Ovary (tissue), 9 donors: ENCODE measurements around the gene NFKBIL1. TPM values are rescaled to one million over a fixed set of nuclear protein-coding genes. Genes with fewer than 3 reads are reported as not detected.

Source experiments
- DNase-seq, 5 donors: peaks; one replicate each; pipeline ENCODE4 v3.0.0-alpha.2; 2019 to 2020
- H3K27ac ChIP-seq, 2 donors: fragments of 200-600 bp; one replicate each; pipeline versions ENCODE4 v1.5.1 to v1.8.0; 2019 to 2022
- H3K27me3 ChIP-seq: fragments of 200-600 bp; one replicate; pipeline ENCODE4 v1.8.0; 2022
- H3K36me3 ChIP-seq: fragments of 200-600 bp; sonication (generic); one replicate; pipeline ENCODE4 v1.5.1; 2019
- H3K4me1 ChIP-seq: one replicate; pipeline ENCODE4 v1.8.1; 2013; ENCODE audit warnings: mild to moderate bottlenecking, moderate library complexity; ENCODE audit not compliant: insufficient read depth
- H3K4me3 ChIP-seq: fragments of 200-600 bp; sonication (generic); one replicate; pipeline ENCODE4 v1.5.1; 2017
- H3K9me3 ChIP-seq, 2 donors: fragments of 200-600 bp in 1 of 2; sonication (generic) in 1 of 2; one replicate each; pipeline versions ENCODE4 v1.5.1 to v1.8.1; 2013 to 2019; ENCODE audit warnings: mild to moderate bottlenecking in 1 of 2, moderate library complexity in 1 of 2
- CTCF ChIP-seq, 3 donors: fragments of 450-650 bp in 2 of 3; fragments of 200-600 bp in 1 of 3; IDR thresholded peaks; one replicate each; pipeline versions ENCODE4 v1.5.1 to v1.8.0; 2016 to 2022; ENCODE audit warnings: antibody characterized with exemption in 3 of 3, mild to moderate bottlenecking in 1 of 3
- EP300 ChIP-seq: sonication (generic); formaldehyde crosslinking; IDR thresholded peaks from one replicate; pipeline ENCODE4 v1.6.1; 2017; ENCODE audit warnings: antibody characterized with exemption
- POLR2A ChIP-seq: fragments of 450-650 bp; IDR thresholded peaks from one replicate; pipeline ENCODE4 v1.6.1; 2017; ENCODE audit warnings: antibody characterized with exemption, mild to moderate bottlenecking, moderate library complexity
- WGBS, 3 donors: extraction: QIAGEN DNeasy Blood & Tissue Kit in 1 of 3; methylation state at CpG; one replicate each; pipeline versions ENCODE4 v1.1.5 to v1.1.7; 2013 to 2017; 5-methylcytosine and 5-hydroxymethylcytosine counted together
- intact Hi-C, 4 donors: fragments of 100-400 bp; cut with DNase I; formaldehyde crosslinking; loops; one replicate each; pipeline versions ENCODE4 v1.11.0 to v1.15.1; 2022 to 2023
- polyA plus RNA-seq, 2 donors: library from polyadenylated mRNA; stranded (reverse); fragments of 200-250 nt in 1 of 2; fragments of 350-450 nt in 1 of 2; fragmentation: Illumina TruSeq in 1 of 2; extraction: RNeasy Lipid Tissue Mini Kit (QIAGEN cat#74804) in 1 of 2; gene quantifications; one replicate each; pipeline ENCODE4 v1.2.3, GENCODE V29; 2013 to 2014
- total RNA-seq, 7 donors: library from RNA; depleted of rRNA in 2 of 7; stranded (reverse); fragments of >200 nt in 2 of 7; fragmentation: NEBNext Ultra II Directional in 3 of 7; extraction: Animal tissue kit (Norgen Biotek cat#: 25700) in 3 of 7; gene quantifications; one replicate each; pipeline versions ENCODE4 v1.1.0 to v1.2.4, GENCODE V29; 2016 to 2023
- donor health status: DM: no; HTN: no; CAD: no; lungs with moderate emphysema.
- donor health status: DM: no; HTN: no; CAD: no.
- donor health status: Bipolar disorder and iron deficiency.
- donor health status: DM: yes; HTN: yes; CAD: no.
- donor health status: DM: no; HTN: no; CAD: no.
- donor health status: DM: yes; HTN: yes; CAD: no.

The NFKBIL1 gene
- total and polyA plus RNA-seq, 9 donors = 8.2 to 46.0 (median 27.5) TPM

GRCh38 chr6:31531162-31531561 is 16.2 kb upstream of the NFKBIL1 start:
- H3K27me3 ChIP-seq = no peaks in the 10 kb centered on the region
- TF ChIP-seq POLR2A (no peak), CTCF (IDR thresholded peaks at IDR 0.05) (no peak), EP300 (no peak)
- H3K4me1 ChIP-seq = peaks cover 3% of the 10 kb centered on the region
- H3K9me3 ChIP-seq = no peaks in the 10 kb centered on the region
- intact Hi-C loops = no loop called here
- 72 to 87% (median 75%) methylated on average over 7 of the region's 7 CpGs for WGBS, 3 donors
- no peak overlapping the region for H3K4me3 ChIP-seq
- H3K27ac ChIP-seq = no peak overlapping the region
- H3K36me3 ChIP-seq = no peaks in the 10 kb centered on the region
- no peak for DNase-seq

- Histone ChIP-seq H3K27me3 (no peaks in the 10 kb centered on the region), H3K9me3 (no peaks in the 10 kb centered on the region), H3K27ac (no peak overlapping the region), H3K36me3 (no peaks in the 10 kb centered on the region), H3K4me3 (no peak overlapping the region), H3K4me1 (peaks cover 3% of the 10 kb centered on the region)
- WGBS, 3 donors = 64 to 70% (median 65%) methylated on average over 9 of the region's 9 CpGs
- no peak for TF ChIP-seq EP300
- no peak for TF ChIP-seq POLR2A
- no peak for TF ChIP-seq CTCF (IDR thresholded peaks at IDR 0.05)
- intact Hi-C loops = no loop called here
- no peak for DNase-seq
Observed at GRCh38 chr6:31531771-31532643, 15.4 kb upstream of the NFKBIL1 start.

- DNase-seq = no peak
- WGBS, 3 donors = 37 to 57% (median 42%) methylated on average over 9 of the region's 9 CpGs
- intact Hi-C loops = no loop called here
- Histone ChIP-seq H3K4me1 (peaks cover 3% of the 10 kb centered on the region), H3K27me3 (no peaks in the 10 kb centered on the region), H3K36me3 (no peaks in the 10 kb centered on the region), H3K9me3 (no peaks in the 10 kb centered on the region), H3K27ac (no peak overlapping the region), H3K4me3 (no peak overlapping the region)
- no peak for TF ChIP-seq EP300
- no peak for TF ChIP-seq CTCF (IDR thresholded peaks at IDR 0.05)
- no peak for TF ChIP-seq POLR2A
Observed at GRCh38 chr6:31532644-31533454, 14.6 kb upstream of the NFKBIL1 start.

- Histone ChIP-seq H3K27ac (no peak overlapping the region), H3K36me3 (no peaks in the 10 kb centered on the region), H3K4me3 (no peak overlapping the region), H3K9me3 (no peaks in the 10 kb centered on the region), H3K4me1 (peaks cover 3% of the 10 kb centered on the region), H3K27me3 (no peaks in the 10 kb centered on the region)
- intact Hi-C loops = no loop called here
- no peak for DNase-seq
- 71 to 84% (median 79%) methylated on average over 1 of the region's 1 CpG for WGBS, 3 donors
- TF ChIP-seq CTCF (IDR thresholded peaks at IDR 0.05) = no peak
Observed at GRCh38 chr6:31533455-31533841, 14.0 kb upstream of the NFKBIL1 start.
